A549 treated with DMSO at 1 μM for 4 hours (cell line): ENCODE results near the gene DVL2. TPM values are rescaled to one million over a fixed set of nuclear protein-coding genes. Genes with fewer than 3 reads are reported as not detected.

Experiments used
- total RNA-seq: library from RNA; stranded (reverse); fragments of 200-300 nt; extraction: Qiagen RNA extraction; gene quantifications from 5 replicates; pipeline ENCODE4 v1.2.3, GENCODE V29; 2022; ENCODE audit warnings: low read depth

DVL2 gene
- total RNA-seq: 31.4 to 43.0 TPM (median 35.3 TPM) in 5 replicates

GRCh38 chr17:7234083-7234951 is at the start of gene DVL2:
Gene DVL2 (minus strand): TSS chr17:7234517. CDS start chr17:7234262, 255 bp downstream.

GRCh38 chr17:7281074-7281952 is 47.0 kb upstream of the DVL2 start, which contains the start of gene SLC2A4:
Gene SLC2A4 (plus strand): TSS chr17:7281718. CDS start chr17:7281935, 217 bp downstream.

GRCh38 chr17:7262192-7262934 is 28.0 kb upstream of the DVL2 start, which contains the start of gene CLDN7:
Gene CLDN7 (minus strand): TSS chr17:7262478. CDS start chr17:7262043, 435 bp downstream.

DNA sequence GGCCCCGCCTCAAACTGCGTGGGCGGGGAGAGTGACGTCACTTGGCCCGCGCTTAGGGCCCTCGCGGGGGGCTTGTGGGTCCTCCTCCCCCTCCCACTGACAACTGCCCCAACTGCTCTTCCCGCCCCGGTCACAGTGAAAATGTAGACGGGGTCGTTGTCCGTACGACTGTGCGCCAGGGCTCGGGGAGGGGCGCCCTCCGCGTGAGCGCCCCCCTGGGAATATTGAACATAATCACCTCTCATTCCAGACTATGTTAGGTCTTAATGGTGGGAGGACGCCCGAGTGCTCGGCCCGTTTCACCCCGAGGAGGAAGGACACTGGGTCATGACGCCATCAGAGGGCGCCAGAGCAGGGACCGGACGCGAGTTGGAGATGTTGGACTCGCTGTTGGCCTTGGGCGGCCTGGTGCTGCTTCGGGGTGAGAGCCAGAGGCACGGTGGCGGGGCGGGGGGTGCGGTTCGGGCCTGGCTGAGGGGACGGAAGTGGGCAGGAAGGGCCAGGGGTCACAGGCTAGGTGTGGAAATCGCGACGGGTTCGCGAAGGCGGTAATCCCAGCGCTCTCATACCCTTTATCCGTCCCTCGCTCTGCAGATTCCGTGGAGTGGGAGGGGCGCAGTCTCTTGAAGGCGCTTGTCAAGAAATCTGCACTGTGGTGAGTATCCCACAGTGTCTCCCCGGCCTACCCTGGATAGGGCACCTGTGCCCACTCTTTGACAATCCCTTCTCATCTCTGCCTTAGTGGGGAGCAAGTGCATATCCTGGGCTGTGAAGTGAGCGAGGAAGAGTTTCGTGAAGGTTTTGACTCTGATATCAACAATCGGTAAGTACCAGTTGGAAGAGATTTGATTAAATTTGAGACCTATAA is 18.1 kb upstream of the DVL2 start, which contains the start of gene ELP5:
Gene ELP5 (plus strand): TSS at position 40 of the 868 bp plus-strand sequence. CDS start 336 bp downstream, at position 376.

DNA sequence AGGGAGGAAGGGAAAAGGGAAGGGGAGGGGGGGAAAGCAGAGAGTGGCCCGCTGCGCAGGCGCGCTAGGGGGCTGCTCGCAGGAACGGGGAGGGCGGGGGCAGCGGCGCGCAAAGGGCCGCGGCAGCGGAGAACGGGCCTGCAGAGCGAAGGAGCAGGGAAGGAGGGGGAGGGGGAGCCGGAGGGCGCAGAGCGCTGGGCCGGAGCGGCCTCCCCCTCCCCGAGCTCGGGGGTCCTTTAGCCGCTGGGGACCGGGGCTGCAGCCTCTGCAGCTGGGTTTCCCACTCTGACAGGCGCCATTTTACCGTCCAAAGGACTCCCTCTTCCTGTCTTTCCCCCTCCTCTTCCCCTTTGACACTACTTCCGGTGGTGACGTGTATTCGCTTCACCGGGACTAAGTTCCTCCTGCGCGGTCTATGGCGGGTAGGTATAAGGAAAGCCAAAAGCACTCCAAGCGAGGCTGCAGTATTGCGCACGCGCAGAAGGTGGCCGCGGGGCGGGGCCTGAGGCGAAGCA is 17.4 kb upstream of the DVL2 start, which contains the start of gene CTDNEP1:
Gene CTDNEP1 (minus strand): TSS at position 74 of the 515 bp plus-strand sequence. CDS start 438 bp downstream, outside the sequence.

GRCh38 chr17:7241783-7242716 is 7.7 kb upstream of the DVL2 start, which contains the start of gene GABARAP:
Gene GABARAP (minus strand): TSS chr17:7242449. CDS start chr17:7242330, 119 bp downstream.

GRCh38 chr17:7239091-7240027 is 5.0 kb upstream of the DVL2 start, which contains the start of gene PHF23:
Gene PHF23 (minus strand): TSS chr17:7239457. CDS start chr17:7239279, 178 bp downstream.

DNA sequence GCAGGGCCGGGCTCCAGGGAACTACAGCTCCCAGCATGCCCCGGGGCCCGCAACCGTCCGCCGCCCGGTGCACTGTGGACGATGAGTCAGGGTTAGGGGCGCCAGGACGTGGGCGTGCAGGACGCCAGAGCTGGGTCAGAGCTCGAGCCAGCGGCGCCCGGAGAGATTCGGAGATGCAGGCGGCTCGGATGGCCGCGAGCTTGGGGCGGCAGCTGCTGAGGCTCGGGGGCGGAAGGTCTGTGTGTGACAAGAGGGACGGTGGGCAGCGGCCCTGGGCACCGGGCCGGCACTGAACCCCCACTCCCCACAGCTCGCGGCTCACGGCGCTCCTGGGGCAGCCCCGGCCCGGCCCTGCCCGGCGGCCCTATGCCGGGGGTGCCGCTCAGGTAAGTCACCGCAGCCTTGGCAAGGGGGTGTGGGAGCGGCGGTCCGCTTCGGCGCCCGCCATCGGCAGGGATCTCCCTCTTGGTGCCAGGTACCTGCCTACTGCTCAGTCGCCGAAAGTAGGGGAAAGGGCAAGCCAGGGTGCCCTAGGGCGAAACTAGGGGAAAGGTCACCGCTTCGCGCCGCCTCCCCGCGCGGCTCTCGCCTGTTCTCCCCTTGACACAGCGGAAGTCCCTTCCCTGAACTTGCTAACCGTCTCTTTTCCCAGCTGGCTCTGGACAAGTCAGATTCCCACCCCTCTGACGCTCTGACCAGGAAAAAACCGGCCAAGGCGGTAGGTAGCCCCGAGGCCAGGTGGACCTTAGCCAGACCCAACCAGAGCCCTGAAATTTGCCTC is 14.3 kb downstream of the DVL2 start, which contains the start of the genes ACADVL and DLG4:
Gene ACADVL (plus strand): TSS at position 127 of the 781 bp plus-strand sequence. CDS start 47 bp downstream, at position 174.
Gene DLG4 (minus strand): TSS at position 25 of the 781 bp plus-strand sequence.

GRCh38 chr17:7179317-7180254 is 54.7 kb downstream of the DVL2 start, which contains the start of gene ASGR1:
Gene ASGR1 (minus strand): TSS chr17:7179370. CDS start chr17:7178563, 807 bp downstream.

Other genes with a start within 250 kb of the DVL2 start
- gene ALOX12, start 238.5 kb downstream of the DVL2 start, total RNA-seq: not detected in 5 replicates
- 444 to 509 TPM (median 460 TPM) in 5 replicates for gene RNASEK, start 221.9 kb downstream of the DVL2 start, total RNA-seq
- gene BCL6B, start 211.5 kb downstream of the DVL2 start, total RNA-seq: 0.09 TPM in 1 of 5 replicates, not detected in the others
- gene SLC16A13, start 198.5 kb downstream of the DVL2 start, total RNA-seq: 8.0 to 13.7 TPM (median 11.4 TPM) in 5 replicates
- gene SLC16A11, start 190.4 kb downstream of the DVL2 start, total RNA-seq: not detected in 5 replicates
- gene CLEC10A, start 154.3 kb downstream of the DVL2 start, total RNA-seq: not detected in 5 replicates
- 0.07 to 0.19 TPM in 2 of 5 replicates, not detected in the others for gene ASGR2, start 119.7 kb downstream of the DVL2 start, total RNA-seq
- 1.1 to 1.7 TPM (median 1.2 TPM) in 5 replicates for gene ASGR1, start 55.1 kb downstream of the DVL2 start, total RNA-seq
- 7.3 to 9.7 TPM (median 8.5 TPM) in 5 replicates for gene DLG4, start 14.7 kb downstream of the DVL2 start, total RNA-seq
- 339 to 466 TPM (median 425 TPM) in 5 replicates for gene ACADVL, start 14.6 kb downstream of the DVL2 start, total RNA-seq
- 90.3 to 102 TPM (median 93.3 TPM) in 5 replicates for gene PHF23, start 4.9 kb upstream of the DVL2 start, total RNA-seq
- gene GABARAP, start 7.9 kb upstream of the DVL2 start, total RNA-seq: 605 to 729 TPM (median 704 TPM) in 5 replicates
- gene CTDNEP1, start 17.2 kb upstream of the DVL2 start, total RNA-seq: 208 to 246 TPM (median 226 TPM) in 5 replicates
- 116 to 129 TPM (median 124 TPM) in 5 replicates for gene ELP5, start 17.7 kb upstream of the DVL2 start, total RNA-seq
- gene CLDN7, start 28.0 kb upstream of the DVL2 start, total RNA-seq: 0.63 to 0.91 TPM (median 0.76 TPM) in 5 replicates
- 0.13 to 0.27 TPM (median 0.16 TPM) in 5 replicates for gene SLC2A4, start 47.2 kb upstream of the DVL2 start, total RNA-seq
- gene YBX2, start 60.1 kb upstream of the DVL2 start, total RNA-seq: 0.40 to 0.60 TPM (median 0.53 TPM) in 5 replicates
- gene EIF5A, start 73.1 kb upstream of the DVL2 start, total RNA-seq: 1,614 to 1,831 TPM (median 1,704 TPM) in 5 replicates
- gene GPS2, start 80.8 kb upstream of the DVL2 start, total RNA-seq: 75.1 to 106 TPM (median 95.2 TPM) in 5 replicates
- 27.1 to 33.9 TPM (median 31.9 TPM) in 5 replicates for gene NEURL4, start 94.8 kb upstream of the DVL2 start, total RNA-seq
- 3.9 to 7.6 TPM (median 4.2 TPM) in 5 replicates for gene ACAP1, start 102.0 kb upstream of the DVL2 start, total RNA-seq
- 12.5 to 15.9 TPM (median 13.7 TPM) in 5 replicates for gene KCTD11, start 117.6 kb upstream of the DVL2 start, total RNA-seq
- gene TMEM95, start 120.6 kb upstream of the DVL2 start, total RNA-seq: not detected in 5 replicates
- 1.3 to 1.8 TPM (median 1.6 TPM) in 5 replicates for gene TNK1, start 146.6 kb upstream of the DVL2 start, total RNA-seq
- 34.1 to 39.8 TPM (median 34.4 TPM) in 5 replicates for gene PLSCR3, start 160.0 kb upstream of the DVL2 start, total RNA-seq
- 181 to 226 TPM (median 200 TPM) in 5 replicates for gene TMEM256, start 169.6 kb upstream of the DVL2 start, total RNA-seq
- gene NLGN2, start 173.3 kb upstream of the DVL2 start, total RNA-seq: 15.4 to 21.5 TPM (median 18.0 TPM) in 5 replicates
- 0.08 TPM in 1 of 5 replicates, not detected in the others for gene SPEM1, start 185.8 kb upstream of the DVL2 start, total RNA-seq
- 0.07 TPM in 1 of 5 replicates, not detected in the others for gene SPEM2, start 191.1 kb upstream of the DVL2 start, total RNA-seq
- 0.03 TPM in 2 of 5 replicates, not detected in the others for gene SPEM3, start 194.3 kb upstream of the DVL2 start, total RNA-seq
- 10.3 to 13.9 TPM (median 12.1 TPM) in 5 replicates for gene TMEM102, start 200.9 kb upstream of the DVL2 start, total RNA-seq
- 0.86 to 1.3 TPM (median 1.1 TPM) in 5 replicates for gene FGF11, start 205.0 kb upstream of the DVL2 start, total RNA-seq
- 5.4 to 7.8 TPM (median 7.1 TPM) in 5 replicates for gene CHRNB1, start 210.5 kb upstream of the DVL2 start, total RNA-seq
- gene ZBTB4, start 245.1 kb upstream of the DVL2 start, total RNA-seq: 21.4 to 26.2 TPM (median 24.4 TPM) in 5 replicates
- not detected in 5 replicates for gene SLC35G6, start 246.9 kb upstream of the DVL2 start, total RNA-seq
- 69.1 to 95.1 TPM (median 80.5 TPM) in 5 replicates for gene POLR2A, start 249.8 kb upstream of the DVL2 start, total RNA-seq